GM12878 (cell line): ENCODE measurements around the gene CIROP. TPM values are rescaled to one million over a fixed set of nuclear protein-coding genes. Genes with fewer than 3 reads are reported as not detected.
A peak's percentile ranks its signal among the peaks of the same experiment; 100 is the strongest.

Source experiments
- ATF3 ChIP-seq: IDR thresholded peaks from 2 replicates; pipeline ENCODE4 v1.6.1; 2011; ENCODE audit warnings: low read depth, mild to moderate bottlenecking, low read length, moderate library complexity, borderline replicate concordance; ENCODE audit errors: extremely low read depth
- BACH1 ChIP-seq: fragments of 450-650 bp; IDR thresholded peaks from 2 replicates; pipeline ENCODE4 v1.6.1; 2017; ENCODE audit warnings: mild to moderate bottlenecking, borderline replicate concordance
- BCL3 ChIP-seq: IDR thresholded peaks from 2 replicates; pipeline ENCODE4 v1.6.1; 2011; ENCODE audit warnings: borderline replicate concordance, low read depth, mild to moderate bottlenecking, moderate library complexity, low read length; ENCODE audit not compliant: insufficient read depth, poor library complexity, severe bottlenecking
- ETV6 ChIP-seq, 2 experiments: fragments of 450-650 bp in 1 of 2; IDR thresholded peaks in 1 of 2; conservative IDR thresholded peaks in 1 of 2; 2 replicates each; pipeline ENCODE4 v1.6.1; 2014; ENCODE audit warnings: antibody characterized with exemption in 1 of 2, borderline replicate concordance in 1 of 2, low read depth in 1 of 2, mild to moderate bottlenecking in 1 of 2, moderate library complexity in 1 of 2
- HDAC6 ChIP-seq: fragments of 200-600 bp; sonication (generic); IDR thresholded peaks from one replicate; pipeline ENCODE4 v1.8.0; 2017; ENCODE audit warnings: antibody characterized with exemption; ENCODE audit not compliant: unreplicated experiment
- IKZF1 ChIP-seq: fragments of 450-650 bp; conservative IDR thresholded peaks from 2 replicates; pipeline ENCODE4 v1.6.1; 2017; ENCODE audit warnings: antibody characterized with exemption, mild to moderate bottlenecking
- JUND ChIP-seq: IDR thresholded peaks from 2 replicates; pipeline ENCODE4 v1.6.1; 2012; ENCODE audit warnings: low read depth, mild to moderate bottlenecking, low read length, improper control_type of control experiment, moderate library complexity
- KLF5 ChIP-seq: fragments of 450-650 bp; IDR thresholded peaks from 2 replicates; pipeline ENCODE4 v1.6.1; 2014; ENCODE audit warnings: mild to moderate bottlenecking; ENCODE audit not compliant: partially characterized antibody
- LARP7 ChIP-seq: fragments of 450-650 bp; IDR thresholded peaks from 2 replicates; pipeline ENCODE4 v1.6.1; 2017; ENCODE audit warnings: mild to moderate bottlenecking
- NFXL1 ChIP-seq: fragments of 450-650 bp; IDR thresholded peaks from 2 replicates; pipeline ENCODE4 v1.6.1; 2017; ENCODE audit warnings: antibody characterized with exemption, mild to moderate bottlenecking, borderline replicate concordance
- POLR2AphosphoS5 ChIP-seq: IDR thresholded peaks from 2 replicates; pipeline ENCODE4 v1.6.1; 2011; ENCODE audit warnings: mild to moderate bottlenecking, low read length, inconsistent platforms
- RAD21 ChIP-seq: IDR thresholded peaks from 2 replicates; pipeline ENCODE4 v1.6.1; 2011; ENCODE audit warnings: mild to moderate bottlenecking, low read depth, low read length, moderate library complexity; ENCODE audit not compliant: insufficient read depth
- SPI1 ChIP-seq: IDR thresholded peaks from 2 replicates; pipeline ENCODE4 v1.6.1; 2011; ENCODE audit warnings: low read depth, mild to moderate bottlenecking, low read length, moderate library complexity, borderline replicate concordance; ENCODE audit not compliant: insufficient read depth
- SUPT20H ChIP-seq: IDR thresholded peaks from 2 replicates; pipeline ENCODE4 v1.6.1; 2011; ENCODE audit warnings: low read depth, mild to moderate bottlenecking, low read length, moderate library complexity, borderline replicate concordance; ENCODE audit not compliant: control insufficient read depth
- ZNF207 ChIP-seq: fragments of 450-650 bp; IDR thresholded peaks from 2 replicates; pipeline ENCODE4 v1.6.1; 2014; ENCODE audit warnings: antibody characterized with exemption, mild to moderate bottlenecking, borderline replicate concordance
- ZNF384 ChIP-seq: IDR thresholded peaks from 2 replicates; pipeline ENCODE4 v1.6.1; 2012; ENCODE audit warnings: low read depth, mild to moderate bottlenecking, low read length, improper control_type of control experiment, borderline replicate concordance
- ZNF687 ChIP-seq: fragments of 450-650 bp; IDR thresholded peaks from 2 replicates; pipeline ENCODE4 v1.6.1; 2017; ENCODE audit warnings: mild to moderate bottlenecking, moderate library complexity
- polyA plus RNA-seq, 11 experiments: library from polyadenylated mRNA; depleted of rRNA in 4 of 11; unstranded in 6 of 11; stranded (reverse) in 5 of 11; fragments of >200 nt; fragmentation: Nextera tagmentation in 4 of 11; fragmentation: Illumina TruSeq in 1 of 11; extraction: Ambion mirVana in 4 of 11; extraction: Trizol in 1 of 11; gene quantifications; 1 replicate in 1 of 11; 2 replicates in 10 of 11; pipeline versions ENCODE4 v1.2.1 to v1.2.3, GENCODE V29; 2011 to 2016; ENCODE audit warnings: inconsistent platforms in 2 of 11, missing spikeins in 2 of 11, low read depth in 1 of 11
- total RNA-seq, 4 experiments: library from RNA; depleted of rRNA in 3 of 4; stranded (reverse); fragments of >200 nt in 3 of 4; fragmentation: Illumina TruSeq in 1 of 4; extraction: Trizol in 1 of 4; gene quantifications; 2 replicates each; pipeline versions ENCODE4 v1.2.1 to v1.2.3, GENCODE V29; 2013 to 2021
- TF ChIP-seq, protein P1 (sequence below): IDR thresholded peaks from 2 replicates; pipeline ENCODE4 v1.6.1; 2012; ENCODE audit warnings: low read length, inconsistent platforms

Gene CIROP
- total and polyA plus RNA-seq, 10 of the 15 experiments (the other 5 are each of a cell fraction or from before 2014, with no cell fraction given), result not detected

DNA sequence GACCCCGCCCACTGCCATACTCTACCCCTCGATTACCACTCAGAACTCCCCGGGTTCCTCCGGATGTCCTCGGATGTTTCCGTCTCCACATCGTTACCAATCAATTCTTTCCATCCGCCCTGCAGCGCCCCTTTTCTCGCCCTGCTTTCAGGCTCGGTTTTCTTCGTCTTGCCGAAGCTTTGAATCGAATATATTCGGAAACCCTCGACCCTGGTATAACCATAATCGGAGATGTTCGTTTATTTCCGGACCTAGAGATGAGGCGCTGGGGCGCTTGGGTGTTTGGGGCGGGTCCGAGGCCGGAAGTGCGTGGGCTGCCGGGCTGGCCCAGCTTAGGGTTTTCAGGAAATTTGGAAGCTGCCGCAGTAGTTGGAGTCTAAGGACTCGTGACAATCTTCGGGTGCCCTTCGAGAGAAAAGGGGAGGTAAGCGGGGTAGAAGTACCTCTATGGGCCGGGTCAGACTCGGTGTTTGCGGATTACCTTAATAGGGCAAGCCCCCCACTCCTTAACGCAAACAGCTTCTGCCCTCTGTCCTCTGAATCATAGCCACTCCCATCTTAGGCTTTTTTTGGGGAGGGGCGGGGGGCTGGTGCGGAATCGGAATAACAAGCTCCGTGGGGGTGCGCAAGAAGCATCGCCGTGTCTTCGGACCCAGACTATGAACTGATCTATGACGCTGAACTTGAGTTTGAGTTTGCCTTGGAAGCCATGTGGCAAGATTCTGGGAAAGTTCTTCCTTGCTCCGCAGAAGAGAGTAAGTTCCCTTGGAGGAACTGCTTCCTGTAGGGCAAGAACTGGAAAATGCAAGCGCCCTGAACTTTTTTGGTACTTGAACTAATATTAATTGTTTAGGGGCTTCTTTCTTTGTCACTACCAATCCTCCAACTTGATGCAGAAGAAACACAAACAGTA is 9.3 kb downstream of the CIROP start, which contains the start of gene C14orf119 (continued):
- TF ChIP-seq SPI1, result no peak
- TF ChIP-seq RAD21, result no peak
- no peak for TF ChIP-seq HDAC6
- TF ChIP-seq ZNF687, result peak; percentile 59
- TF ChIP-seq, protein P1, sequence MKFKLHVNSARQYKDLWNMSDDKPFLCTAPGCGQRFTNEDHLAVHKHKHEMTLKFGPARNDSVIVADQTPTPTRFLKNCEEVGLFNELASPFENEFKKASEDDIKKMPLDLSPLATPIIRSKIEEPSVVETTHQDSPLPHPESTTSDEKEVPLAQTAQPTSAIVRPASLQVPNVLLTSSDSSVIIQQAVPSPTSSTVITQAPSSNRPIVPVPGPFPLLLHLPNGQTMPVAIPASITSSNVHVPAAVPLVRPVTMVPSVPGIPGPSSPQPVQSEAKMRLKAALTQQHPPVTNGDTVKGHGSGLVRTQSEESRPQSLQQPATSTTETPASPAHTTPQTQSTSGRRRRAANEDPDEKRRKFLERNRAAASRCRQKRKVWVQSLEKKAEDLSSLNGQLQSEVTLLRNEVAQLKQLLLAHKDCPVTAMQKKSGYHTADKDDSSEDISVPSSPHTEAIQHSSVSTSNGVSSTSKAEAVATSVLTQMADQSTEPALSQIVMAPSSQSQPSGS, result no peak
- no peak for TF ChIP-seq ZNF207
- no peak for TF ChIP-seq ETV6 (conservative IDR thresholded peaks at IDR 0.05 in 1 of 2, IDR thresholded peaks at IDR 0.05 in 1 of 2; ENCODE audit: borderline replicate concordance in 1 of 2, low read depth in 1 of 2)
- no peak for TF ChIP-seq BACH1
- no peak for TF ChIP-seq BCL3
- TF ChIP-seq JUND, result no peak
- TF ChIP-seq KLF5, result no peak
- TF ChIP-seq POLR2AphosphoS5, result peak; percentile 91
- no peak for TF ChIP-seq NFXL1
- peak; percentile 70 for TF ChIP-seq IKZF1
- TF ChIP-seq ATF3, result no peak
- TF ChIP-seq LARP7, result peak; percentile 24; the same call in 1 of the 2 replicates
- TF ChIP-seq SUPT20H, result no peak
- TF ChIP-seq ZNF384, result no peak
